Neural cell (in vitro differentiated cells): ENCODE measurements around the gene ZBTB8A.

Experiments used
- EP300 ChIP-seq: fragments of 450-650 bp; conservative IDR thresholded peaks from 2 replicates; pipeline ENCODE4 v1.6.1; 2014; ENCODE audit warnings: antibody characterized with exemption, mild to moderate bottlenecking, moderate library complexity; ENCODE audit not compliant: poor library complexity, severe bottlenecking
- EZH2 ChIP-seq: fragments of 200-600, 300-800 bp; shearing (Covaris generic), sonication (generic); IDR thresholded peaks from 2 replicates; pipeline ENCODE4 v1.6.1; 2014; ENCODE audit warnings: antibody characterized with exemption, low read length, borderline replicate concordance, mild to moderate bottlenecking; ENCODE audit not compliant: insufficient read depth, poor library complexity, severe bottlenecking
- MXI1 ChIP-seq: fragments of 450-650 bp; conservative IDR thresholded peaks from 2 replicates; pipeline ENCODE4 v1.6.1; 2014; ENCODE audit warnings: antibody characterized with exemption, mild to moderate bottlenecking; ENCODE audit not compliant: poor library complexity, severe bottlenecking
- POLR2AphosphoS5 ChIP-seq: IDR thresholded peaks from 2 replicates; pipeline ENCODE4 v1.6.1; 2012
- RAD21 ChIP-seq: fragments of 450-650 bp; conservative IDR thresholded peaks from 2 replicates; pipeline ENCODE4 v1.6.1; 2014; ENCODE audit warnings: antibody characterized with exemption, mild to moderate bottlenecking, moderate library complexity
- SMC3 ChIP-seq: fragments of 450-650 bp; conservative IDR thresholded peaks from 2 replicates; pipeline ENCODE4 v1.6.1; 2014; ENCODE audit warnings: antibody characterized with exemption, mild to moderate bottlenecking, moderate library complexity; ENCODE audit not compliant: poor library complexity
- TF ChIP-seq, protein P1 (sequence below): fragments of 450-650 bp; IDR thresholded peaks from 2 replicates; pipeline ENCODE4 v1.5.1; 2014; ENCODE audit warnings: antibody characterized with exemption, mild to moderate bottlenecking, moderate library complexity; ENCODE audit not compliant: poor library complexity, severe bottlenecking
- TF ChIP-seq, protein P2 (sequence below): IDR thresholded peaks from 2 replicates; pipeline ENCODE4 v1.6.1; 2012; ENCODE audit warnings: borderline replicate concordance

- TF ChIP-seq EP300 (no peak), EZH2 (no peak), MXI1 (no peak), SMC3 (no peak), RAD21 (no peak), POLR2AphosphoS5 (no peak)
- TF ChIP-seq, protein P1, sequence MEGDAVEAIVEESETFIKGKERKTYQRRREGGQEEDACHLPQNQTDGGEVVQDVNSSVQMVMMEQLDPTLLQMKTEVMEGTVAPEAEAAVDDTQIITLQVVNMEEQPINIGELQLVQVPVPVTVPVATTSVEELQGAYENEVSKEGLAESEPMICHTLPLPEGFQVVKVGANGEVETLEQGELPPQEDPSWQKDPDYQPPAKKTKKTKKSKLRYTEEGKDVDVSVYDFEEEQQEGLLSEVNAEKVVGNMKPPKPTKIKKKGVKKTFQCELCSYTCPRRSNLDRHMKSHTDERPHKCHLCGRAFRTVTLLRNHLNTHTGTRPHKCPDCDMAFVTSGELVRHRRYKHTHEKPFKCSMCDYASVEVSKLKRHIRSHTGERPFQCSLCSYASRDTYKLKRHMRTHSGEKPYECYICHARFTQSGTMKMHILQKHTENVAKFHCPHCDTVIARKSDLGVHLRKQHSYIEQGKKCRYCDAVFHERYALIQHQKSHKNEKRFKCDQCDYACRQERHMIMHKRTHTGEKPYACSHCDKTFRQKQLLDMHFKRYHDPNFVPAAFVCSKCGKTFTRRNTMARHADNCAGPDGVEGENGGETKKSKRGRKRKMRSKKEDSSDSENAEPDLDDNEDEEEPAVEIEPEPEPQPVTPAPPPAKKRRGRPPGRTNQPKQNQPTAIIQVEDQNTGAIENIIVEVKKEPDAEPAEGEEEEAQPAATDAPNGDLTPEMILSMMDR, result no peak
- TF ChIP-seq, protein P2, sequence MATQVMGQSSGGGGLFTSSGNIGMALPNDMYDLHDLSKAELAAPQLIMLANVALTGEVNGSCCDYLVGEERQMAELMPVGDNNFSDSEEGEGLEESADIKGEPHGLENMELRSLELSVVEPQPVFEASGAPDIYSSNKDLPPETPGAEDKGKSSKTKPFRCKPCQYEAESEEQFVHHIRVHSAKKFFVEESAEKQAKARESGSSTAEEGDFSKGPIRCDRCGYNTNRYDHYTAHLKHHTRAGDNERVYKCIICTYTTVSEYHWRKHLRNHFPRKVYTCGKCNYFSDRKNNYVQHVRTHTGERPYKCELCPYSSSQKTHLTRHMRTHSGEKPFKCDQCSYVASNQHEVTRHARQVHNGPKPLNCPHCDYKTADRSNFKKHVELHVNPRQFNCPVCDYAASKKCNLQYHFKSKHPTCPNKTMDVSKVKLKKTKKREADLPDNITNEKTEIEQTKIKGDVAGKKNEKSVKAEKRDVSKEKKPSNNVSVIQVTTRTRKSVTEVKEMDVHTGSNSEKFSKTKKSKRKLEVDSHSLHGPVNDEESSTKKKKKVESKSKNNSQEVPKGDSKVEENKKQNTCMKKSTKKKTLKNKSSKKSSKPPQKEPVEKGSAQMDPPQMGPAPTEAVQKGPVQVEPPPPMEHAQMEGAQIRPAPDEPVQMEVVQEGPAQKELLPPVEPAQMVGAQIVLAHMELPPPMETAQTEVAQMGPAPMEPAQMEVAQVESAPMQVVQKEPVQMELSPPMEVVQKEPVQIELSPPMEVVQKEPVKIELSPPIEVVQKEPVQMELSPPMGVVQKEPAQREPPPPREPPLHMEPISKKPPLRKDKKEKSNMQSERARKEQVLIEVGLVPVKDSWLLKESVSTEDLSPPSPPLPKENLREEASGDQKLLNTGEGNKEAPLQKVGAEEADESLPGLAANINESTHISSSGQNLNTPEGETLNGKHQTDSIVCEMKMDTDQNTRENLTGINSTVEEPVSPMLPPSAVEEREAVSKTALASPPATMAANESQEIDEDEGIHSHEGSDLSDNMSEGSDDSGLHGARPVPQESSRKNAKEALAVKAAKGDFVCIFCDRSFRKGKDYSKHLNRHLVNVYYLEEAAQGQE, result no peak
Measured at GRCh38 chr1:32647308-32648134, 108.3 kb downstream of the ZBTB8A start.
